ENCODE measurements around the gene CES4A.
"Not testable (repeated sequence)": the region's sequence is repeated elsewhere in the genome, so short reads cannot be mapped to it uniquely, and the experiment has no call there.

CES4A gene

GRCh38 chr16:67027046-67027445 lies 38.7 kb downstream of the CES4A start:
- no peak for TF ChIP-seq POLR2A (IDR thresholded peaks at IDR 0.05; ENCODE audit: low read depth, low read length)
- FAIRE-seq (no peak), DNase-seq (ENCODE audit: insufficient read length, low spot score) (no peak)

- DNase-seq (ENCODE audit: insufficient read length, low spot score) (no peak), FAIRE-seq (no peak)
- no peak for TF ChIP-seq POLR2A (IDR thresholded peaks at IDR 0.05; ENCODE audit: low read depth, low read length)
Measured at GRCh38 chr16:67028167-67028695, 39.8 kb downstream of the CES4A start.

- DNase-seq (ENCODE audit: insufficient read length, low spot score) (peak; percentile 94), FAIRE-seq (no peak)
- TF ChIP-seq POLR2A (IDR thresholded peaks at IDR 0.05; ENCODE audit: low read depth, low read length) = peak; percentile 92
Measured at GRCh38 chr16:67028696-67029253, 40.4 kb downstream of the CES4A start, which contains the start of gene CBFB. CBFB (plus strand) TSS chr16:67029149; CDS start chr16:67029408, 259 bp downstream.

- no peak for FAIRE-seq
- no peak for TF ChIP-seq POLR2A (IDR thresholded peaks at IDR 0.05; ENCODE audit: low read depth, low read length)
- no peak for DNase-seq (ENCODE audit: insufficient read length, low spot score)
Measured at GRCh38 chr16:67029254-67030096, 41.1 kb downstream of the CES4A start.

- no peak for TF ChIP-seq POLR2A (IDR thresholded peaks at IDR 0.05; ENCODE audit: low read depth, low read length)
- DNase-seq (ENCODE audit: insufficient read length, low spot score) (no peak), FAIRE-seq (no peak)
Measured at GRCh38 chr16:67030221-67030962, 42.0 kb downstream of the CES4A start.

- FAIRE-seq (peak; percentile 78), DNase-seq (ENCODE audit: insufficient read length, low spot score) (no peak)
- no peak for TF ChIP-seq POLR2A (IDR thresholded peaks at IDR 0.05; ENCODE audit: low read depth, low read length)
Measured at GRCh38 chr16:67034487-67034886, 46.1 kb downstream of the CES4A start.

- FAIRE-seq (no peak), DNase-seq (ENCODE audit: insufficient read length, low spot score) (no peak)
- TF ChIP-seq POLR2A (IDR thresholded peaks at IDR 0.05; ENCODE audit: low read depth, low read length) = no peak
Measured at GRCh38 chr16:67035364-67035763, 47.0 kb downstream of the CES4A start.

- no peak for FAIRE-seq
- no peak for TF ChIP-seq POLR2A (IDR thresholded peaks at IDR 0.05; ENCODE audit: low read depth, low read length)
- DNase-seq (ENCODE audit: insufficient read length, low spot score) = no peak
Measured at GRCh38 chr16:67036323-67036741, 47.9 kb downstream of the CES4A start.

GRCh38 chr16:67039260-67040020 lies 51.1 kb downstream of the CES4A start:
- TF ChIP-seq POLR2A (IDR thresholded peaks at IDR 0.05; ENCODE audit: low read depth, low read length) = no peak
- FAIRE-seq (no peak), DNase-seq (ENCODE audit: insufficient read length, low spot score) (no peak)

GRCh38 chr16:67040166-67040565 lies 51.8 kb downstream of the CES4A start:
- no peak for TF ChIP-seq POLR2A (IDR thresholded peaks at IDR 0.05; ENCODE audit: low read depth, low read length)
- no peak for DNase-seq (ENCODE audit: insufficient read length, low spot score)
- FAIRE-seq = peak; percentile 33

- DNase-seq (ENCODE audit: insufficient read length, low spot score) (no peak), FAIRE-seq (no peak)
- no peak for TF ChIP-seq POLR2A (IDR thresholded peaks at IDR 0.05; ENCODE audit: low read depth, low read length)
Measured at GRCh38 chr16:67040906-67041305, 52.5 kb downstream of the CES4A start.

- DNase-seq (ENCODE audit: insufficient read length, low spot score); FAIRE-seq: not testable (repeated sequence)
Measured at GRCh38 chr16:67041520-67041919, 53.1 kb downstream of the CES4A start.

GRCh38 chr16:67043420-67043819 lies 55.0 kb downstream of the CES4A start:
- DNase-seq (ENCODE audit: insufficient read length, low spot score) (no peak), FAIRE-seq (peak; percentile 58)
- no peak for TF ChIP-seq POLR2A (IDR thresholded peaks at IDR 0.05; ENCODE audit: low read depth, low read length)
